ENCODE results near the gene TP53INP2. TPM values are rescaled to one million over a fixed set of nuclear protein-coding genes. Genes with fewer than 3 reads are reported as not detected.

Gene TP53INP2
- total and polyA plus RNA-seq, 2 donors (not counting 3 experiments of a cell fraction or from before 2014, with no cell fraction given) = 18.3 to 30.5 TPM

- dilution Hi-C loops (cut with MboI; ENCODE audit: extremely low pct_ligation_motif_present, low sequenced_read_pairs) (no loop called here), intact Hi-C loops (cut with micrococcal nuclease) (no loop called here)
- Histone ChIP-seq H3K4me2 (ENCODE audit: insufficient read depth, low read length) (no peak overlapping the region), H3K36me3 (ENCODE audit: control insufficient read depth in 2 of 2, extremely low read depth in 1 of 2, insufficient read depth in 2 of 2, low read length in 2 of 2) (no peaks in the 10 kb centered on the region), H3K27ac (ENCODE audit: insufficient read depth, low read depth, low read length) (no peak overlapping the region), H3K9me3 (replicated peaks; ENCODE audit: control insufficient read depth, insufficient read depth, low read length) (no peaks in the 10 kb centered on the region), H3K4me1 (ENCODE audit: control insufficient read depth, extremely low read depth, insufficient read depth, low read length) (peaks cover 4% of the 10 kb centered on the region), H3K4me3 (replicated peaks in 1 of 3; ENCODE audit: insufficient read depth in 1 of 3, low read depth in 1 of 3, low read length in 3 of 3) (no peak overlapping the region), H3K79me2 (ENCODE audit: control insufficient read depth, insufficient read depth, low read length) (no peaks in the 10 kb centered on the region), H3K9ac (replicated peaks; ENCODE audit: extremely low read depth, insufficient read depth, low read length) (no peak overlapping the region), H2AFZ (ENCODE audit: low read depth, low read length) (no peak overlapping the region), H3K27me3 (ENCODE audit: control insufficient read depth in 2 of 2, insufficient read depth in 2 of 2, low read length in 2 of 2) (no peaks in the 10 kb centered on the region), H4K20me1 (replicated peaks; ENCODE audit: control insufficient read depth, extremely low read depth, insufficient read depth, low read length) (no peaks in the 10 kb centered on the region), H3K9me1 (replicated peaks; ENCODE audit: control insufficient read depth, extremely low read depth, insufficient read depth, low read length) (no peaks in the 10 kb centered on the region)
- ChIA-PET POLR2A (no interaction called here), CTCF (interaction anchor here (0.5 to 1.6 kb wide), 3 partner anchors 12 to 32 kb away, joined by 3 to 4 read pairs (median 3); no protein-coding TSS in a partner anchor)
- no peak for FAIRE-seq
- no TSS peak for BruUV-seq (replicated peaks)
- no peak for TF ChIP-seq POLR2A (IDR thresholded peaks at IDR 0.05; ENCODE audit: low read depth, low read length)
- TF ChIP-seq POLR2AphosphoS5 (IDR thresholded peaks at IDR 0.05; ENCODE audit: insufficient read depth, low read depth, low read length) = no peak
- no peak for TF ChIP-seq JUN (IDR thresholded peaks at IDR 0.05; ENCODE audit: borderline replicate concordance, insufficient read depth, insufficient read length, low read depth)
- no peak for TF ChIP-seq MAX (IDR thresholded peaks at IDR 0.05; ENCODE audit: insufficient read depth, insufficient read length)
- TF ChIP-seq, protein P1, sequence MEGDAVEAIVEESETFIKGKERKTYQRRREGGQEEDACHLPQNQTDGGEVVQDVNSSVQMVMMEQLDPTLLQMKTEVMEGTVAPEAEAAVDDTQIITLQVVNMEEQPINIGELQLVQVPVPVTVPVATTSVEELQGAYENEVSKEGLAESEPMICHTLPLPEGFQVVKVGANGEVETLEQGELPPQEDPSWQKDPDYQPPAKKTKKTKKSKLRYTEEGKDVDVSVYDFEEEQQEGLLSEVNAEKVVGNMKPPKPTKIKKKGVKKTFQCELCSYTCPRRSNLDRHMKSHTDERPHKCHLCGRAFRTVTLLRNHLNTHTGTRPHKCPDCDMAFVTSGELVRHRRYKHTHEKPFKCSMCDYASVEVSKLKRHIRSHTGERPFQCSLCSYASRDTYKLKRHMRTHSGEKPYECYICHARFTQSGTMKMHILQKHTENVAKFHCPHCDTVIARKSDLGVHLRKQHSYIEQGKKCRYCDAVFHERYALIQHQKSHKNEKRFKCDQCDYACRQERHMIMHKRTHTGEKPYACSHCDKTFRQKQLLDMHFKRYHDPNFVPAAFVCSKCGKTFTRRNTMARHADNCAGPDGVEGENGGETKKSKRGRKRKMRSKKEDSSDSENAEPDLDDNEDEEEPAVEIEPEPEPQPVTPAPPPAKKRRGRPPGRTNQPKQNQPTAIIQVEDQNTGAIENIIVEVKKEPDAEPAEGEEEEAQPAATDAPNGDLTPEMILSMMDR (IDR thresholded peaks at IDR 0.05; ENCODE audit: extremely low read depth in 1 of 2, insufficient read depth in 1 of 2, low read depth in 1 of 2, low read length in 2 of 2) = no peak
- no peak for TF ChIP-seq MYC (IDR thresholded peaks at IDR 0.05; ENCODE audit: low read depth, low read length)
- TF ChIP-seq FOS (IDR thresholded peaks at IDR 0.05; ENCODE audit: borderline replicate concordance, insufficient read depth, low read length) = no peak
- DNase-seq (ENCODE audit: low read depth, low spot score) = no peak
These were observed 23.5 kb upstream of the TP53INP2 start for GRCh38 chr20:34680586-34681175.
